ENCODE results near the gene PLD4.
"Not testable (repeated sequence)": the region's sequence is repeated elsewhere in the genome, so short reads cannot be mapped to it uniquely, and the experiment has no call there.

PLD4 gene

GRCh38 chr14:104886690-104887622 is 37.7 kb upstream of the PLD4 start:
- DNase-seq: no peak

DNA sequence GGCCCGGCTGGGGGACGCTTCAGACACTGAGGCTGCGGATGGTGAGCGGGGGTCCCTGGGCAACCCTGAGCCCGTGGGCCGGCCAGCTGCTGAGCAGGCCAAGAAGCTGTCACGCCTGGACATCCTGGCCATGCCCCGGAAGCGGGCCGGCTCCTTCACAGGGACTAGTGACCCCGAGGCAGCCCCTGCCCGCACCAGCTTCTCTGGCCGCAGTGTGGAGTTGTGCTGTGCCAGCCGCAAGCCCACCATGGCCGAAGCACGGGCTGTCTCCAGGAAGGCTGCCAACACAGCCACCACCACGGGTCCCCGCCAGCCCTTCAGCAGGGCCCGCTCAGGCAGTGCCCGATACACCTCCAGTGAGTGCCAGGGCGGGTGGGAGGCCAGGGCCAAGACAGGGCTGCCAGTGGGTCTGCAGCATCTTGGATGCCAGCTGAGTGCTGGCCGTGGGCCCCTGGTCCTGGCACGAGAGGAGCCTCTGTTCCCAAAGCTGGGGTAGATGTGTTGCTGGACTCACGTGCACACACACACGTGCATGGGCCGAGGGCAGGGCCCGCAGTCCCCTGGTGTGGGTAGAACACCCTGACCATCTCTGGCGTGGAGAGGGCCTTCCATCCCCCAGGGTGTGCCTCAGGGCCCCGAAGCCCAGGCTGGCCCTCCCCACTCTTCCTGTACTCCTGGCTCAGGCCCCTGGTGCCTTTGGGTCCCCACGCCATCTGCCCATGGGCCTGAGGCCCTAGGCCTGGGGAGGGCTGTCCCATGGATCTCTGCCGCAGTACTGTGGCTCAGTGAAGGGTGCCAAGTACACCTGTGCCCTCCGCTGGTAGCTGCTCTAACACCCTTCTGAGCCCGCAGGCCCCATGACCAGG is 36.8 kb upstream of the PLD4 start:
- DNase-seq: no peak

- no peak for DNase-seq
These were observed 35.9 kb upstream of the PLD4 start for GRCh38 chr14:104888489-104889374.

GRCh38 chr14:104889375-104889757 is 35.3 kb upstream of the PLD4 start:
- DNase-seq: no peak

DNA sequence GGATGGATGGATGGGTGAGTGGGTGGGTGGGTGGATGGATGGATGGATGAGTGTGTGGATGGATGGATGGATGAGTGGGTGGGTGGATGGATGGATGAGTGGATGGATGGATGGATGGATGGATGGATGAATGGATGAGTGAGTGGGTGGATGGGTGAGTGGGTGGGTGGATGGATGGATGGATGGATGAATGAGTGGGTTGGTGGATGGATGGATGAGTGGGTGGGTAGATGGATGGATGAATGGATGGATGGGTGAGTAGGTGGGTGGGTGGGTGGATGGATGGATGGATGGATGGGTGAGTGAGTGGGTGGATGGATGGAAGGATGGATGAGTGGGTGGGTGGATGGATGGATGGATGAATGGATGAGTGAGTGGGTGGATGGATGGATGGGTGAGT is 34.4 kb upstream of the PLD4 start:
- not testable (repeated sequence) for DNase-seq

DNA sequence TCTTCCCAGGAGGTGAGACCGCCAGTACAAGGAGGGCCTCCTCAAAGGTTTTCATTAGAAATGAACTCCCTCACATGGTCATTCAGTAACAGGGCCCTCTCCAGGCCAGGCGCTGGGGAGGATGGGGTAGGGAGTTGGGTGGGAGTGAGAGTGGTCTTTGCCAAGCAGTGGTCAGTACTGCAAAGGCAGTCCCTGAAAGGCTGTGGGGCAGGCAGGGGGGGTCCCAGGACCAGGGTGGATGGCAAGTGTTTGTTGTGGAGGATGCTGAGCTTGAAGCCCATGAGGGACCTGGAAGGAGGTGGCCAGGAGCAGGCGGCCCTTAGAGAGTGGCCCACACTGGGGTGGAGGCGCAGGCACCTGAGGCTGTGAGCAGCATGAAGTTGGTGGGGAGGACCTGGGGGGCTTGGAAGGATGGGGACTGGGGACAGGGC is 33.5 kb upstream of the PLD4 start:
- DNase-seq: no peak

- DNase-seq: no peak
These were observed 32.8 kb upstream of the PLD4 start for GRCh38 chr14:104891664-104892530.

GRCh38 chr14:104892531-104893434 is 31.9 kb upstream of the PLD4 start:
- DNase-seq: no peak

GRCh38 chr14:104893435-104894207 is 31.1 kb upstream of the PLD4 start:
- no peak for DNase-seq

- no peak for DNase-seq
These were observed 30.1 kb upstream of the PLD4 start for GRCh38 chr14:104894331-104895206.

GRCh38 chr14:104895207-104895785 is 29.4 kb upstream of the PLD4 start:
- DNase-seq: no peak

DNA sequence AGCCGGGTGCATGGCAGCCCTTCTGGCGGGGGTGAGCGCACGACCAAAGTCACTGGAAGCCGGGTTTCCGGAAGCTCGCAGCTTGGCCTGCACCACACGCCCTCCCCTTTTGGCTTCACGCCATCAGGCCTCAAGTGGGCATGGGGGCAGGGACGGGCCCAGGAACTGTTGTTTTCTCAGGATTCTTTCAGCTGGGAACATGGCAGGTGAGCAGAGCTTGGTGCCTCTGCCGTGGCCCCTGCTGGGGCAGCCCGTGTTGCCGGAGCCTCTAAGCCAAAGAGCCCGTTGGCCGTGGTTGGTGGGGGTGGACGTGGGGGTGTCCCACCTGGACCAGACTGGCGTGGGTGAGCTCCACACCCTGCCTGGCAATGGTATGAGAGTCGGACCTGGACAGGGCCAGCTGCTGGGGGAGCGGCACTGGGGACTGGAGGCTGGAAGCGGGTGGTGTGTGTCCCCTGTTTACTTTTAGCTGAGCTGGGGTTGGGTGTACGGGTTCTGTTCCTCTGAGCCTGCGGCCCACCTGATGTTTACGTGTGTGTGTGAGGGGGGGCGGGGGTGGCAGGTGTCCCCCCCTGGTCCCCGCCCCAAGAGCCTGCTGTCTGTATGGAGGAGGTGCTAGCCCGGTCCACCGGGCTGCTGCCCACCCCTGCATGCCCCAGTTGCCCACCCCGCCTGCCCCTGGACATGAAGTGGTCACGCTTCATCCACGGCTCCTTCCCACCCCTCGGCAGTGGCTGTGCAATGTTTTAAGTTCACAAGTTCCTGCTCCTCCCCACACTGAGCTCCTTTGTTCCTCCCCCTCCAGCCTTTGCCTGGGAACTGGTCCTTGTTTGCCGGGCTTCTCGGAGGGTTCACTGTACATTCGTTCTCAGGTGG is 28.7 kb upstream of the PLD4 start:
- DNase-seq: no peak

DNA sequence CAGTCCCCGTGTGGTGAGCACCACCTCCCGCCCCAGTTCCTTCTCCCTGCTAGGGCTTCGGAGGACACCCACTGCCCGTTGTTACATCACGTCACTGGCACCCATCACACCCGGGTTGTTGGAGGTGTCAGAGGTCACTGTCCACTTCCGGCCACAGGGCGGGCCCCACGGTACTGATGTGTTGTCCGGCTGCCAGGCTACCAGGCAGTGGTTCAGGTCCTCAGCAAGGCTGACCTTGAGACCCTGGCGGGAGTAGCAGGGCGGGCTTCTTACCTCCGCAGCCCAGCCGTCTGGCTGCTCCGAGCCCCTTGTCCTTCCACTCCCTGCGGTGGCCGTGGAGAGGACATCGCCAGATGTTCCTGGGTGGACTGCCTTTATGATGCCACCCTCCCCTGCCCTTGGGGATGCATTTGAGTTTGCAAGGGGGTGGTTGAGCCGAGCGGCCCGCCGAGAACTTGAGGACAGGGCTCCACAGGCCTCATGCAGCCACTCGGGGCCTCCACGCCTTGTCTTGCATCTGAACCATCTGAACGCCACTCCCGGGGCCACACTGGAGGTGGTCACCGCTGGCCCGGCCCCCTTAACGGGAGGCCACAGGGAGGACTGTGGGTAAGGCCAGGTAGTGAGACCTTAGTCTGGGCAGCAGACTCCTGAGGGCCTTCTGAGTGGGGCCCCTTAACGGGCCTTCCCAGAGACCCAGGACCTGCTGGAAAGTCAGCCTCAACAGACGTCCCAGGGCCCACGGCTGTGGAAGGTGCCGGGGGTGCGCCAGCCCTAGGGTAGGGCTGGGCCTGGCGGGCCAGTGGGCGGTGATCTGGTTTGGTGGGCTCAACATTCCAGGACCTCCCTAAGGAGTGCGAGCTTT is 27.1 kb upstream of the PLD4 start:
- DNase-seq: no peak

DNA sequence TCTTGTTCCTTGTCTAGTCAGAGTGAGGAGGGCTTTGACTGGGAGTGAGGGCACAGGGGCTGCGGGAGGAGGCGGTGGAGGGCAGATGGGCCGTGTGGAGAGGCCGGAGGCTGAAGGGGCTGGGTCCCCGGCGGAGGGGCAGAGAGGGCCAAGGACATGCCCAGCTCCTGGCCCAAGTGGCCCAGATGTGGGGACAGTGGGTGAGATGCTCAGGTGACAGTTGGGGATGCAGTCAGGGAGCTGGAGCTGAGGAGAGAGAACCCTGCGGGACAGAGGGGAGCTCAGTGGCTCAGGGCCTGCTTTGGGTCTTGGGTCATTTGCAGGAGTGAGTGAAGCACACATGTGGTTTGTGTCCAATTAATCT is 26.5 kb upstream of the PLD4 start:
- DNase-seq: no peak

GRCh38 chr14:104898870-104899510 is 25.7 kb upstream of the PLD4 start:
- DNase-seq: no peak

DNA sequence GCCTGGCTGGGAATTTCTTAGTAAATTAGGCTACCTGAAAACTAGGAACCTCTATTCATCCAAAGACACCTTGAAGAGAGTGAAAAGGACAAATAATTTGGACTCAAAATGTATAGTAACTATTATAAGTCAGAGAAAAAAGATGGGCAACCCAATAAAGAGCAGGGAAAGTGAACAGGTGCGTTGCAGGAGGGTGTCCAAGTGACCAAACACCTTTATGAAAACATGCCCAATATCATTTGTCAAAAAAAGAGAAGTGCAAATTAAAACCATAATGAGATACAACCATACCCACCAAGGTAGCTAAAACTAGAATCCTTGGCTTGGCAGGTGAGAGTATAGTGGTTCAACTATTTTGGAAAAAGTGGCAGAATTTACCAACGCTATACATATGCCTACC is 24.9 kb upstream of the PLD4 start:
- no peak for DNase-seq

All from inflammatory macrophage treated with lipopolysaccharide for 4 hours (primary cell).